Measurements from ENCODE around the gene EPB41L2.

- TF ChIP-seq, protein P1, sequence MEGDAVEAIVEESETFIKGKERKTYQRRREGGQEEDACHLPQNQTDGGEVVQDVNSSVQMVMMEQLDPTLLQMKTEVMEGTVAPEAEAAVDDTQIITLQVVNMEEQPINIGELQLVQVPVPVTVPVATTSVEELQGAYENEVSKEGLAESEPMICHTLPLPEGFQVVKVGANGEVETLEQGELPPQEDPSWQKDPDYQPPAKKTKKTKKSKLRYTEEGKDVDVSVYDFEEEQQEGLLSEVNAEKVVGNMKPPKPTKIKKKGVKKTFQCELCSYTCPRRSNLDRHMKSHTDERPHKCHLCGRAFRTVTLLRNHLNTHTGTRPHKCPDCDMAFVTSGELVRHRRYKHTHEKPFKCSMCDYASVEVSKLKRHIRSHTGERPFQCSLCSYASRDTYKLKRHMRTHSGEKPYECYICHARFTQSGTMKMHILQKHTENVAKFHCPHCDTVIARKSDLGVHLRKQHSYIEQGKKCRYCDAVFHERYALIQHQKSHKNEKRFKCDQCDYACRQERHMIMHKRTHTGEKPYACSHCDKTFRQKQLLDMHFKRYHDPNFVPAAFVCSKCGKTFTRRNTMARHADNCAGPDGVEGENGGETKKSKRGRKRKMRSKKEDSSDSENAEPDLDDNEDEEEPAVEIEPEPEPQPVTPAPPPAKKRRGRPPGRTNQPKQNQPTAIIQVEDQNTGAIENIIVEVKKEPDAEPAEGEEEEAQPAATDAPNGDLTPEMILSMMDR (conservative IDR thresholded peaks at IDR 0.05 in 1 of 2, IDR thresholded peaks at IDR 0.05 in 1 of 2; ENCODE audit: low read depth in 1 of 2, low read length in 2 of 2) = no peak
- no peak for TF ChIP-seq EZH2 (IDR thresholded peaks at IDR 0.05; ENCODE audit: low read length, missing control alignments)
These were observed 33.7 kb upstream of the EPB41L2 start for GRCh38 chr6:131096786-131097185.
